ACC112 (cell line): ENCODE measurements around the gene AARSD1.
"Not testable (repeated sequence)": the region's sequence is repeated elsewhere in the genome, so short reads cannot be mapped to it uniquely, and the experiment has no call there.

Experiments used
- H2AFZ ChIP-seq: fragments of 200-600 bp; sonication (generic); one replicate; pipeline ENCODE4 v1.6.0; 2017; ENCODE audit warnings: antibody characterized with exemption, low read length; ENCODE audit not compliant: unreplicated experiment
- H3K27ac ChIP-seq: fragments of 200-600 bp; sonication (generic); 2 replicates; pipeline ENCODE4 v1.5.1; 2014; ENCODE audit warnings: low read depth, mild to moderate bottlenecking, antibody characterized with exemption, low read length, moderate library complexity
- H3K27me3 ChIP-seq: fragments of 200-600 bp; sonication (generic); 2 replicates; pipeline ENCODE4 v1.6.1; 2014; ENCODE audit warnings: mild to moderate bottlenecking, antibody characterized with exemption, low read length, moderate library complexity, mixed read lengths; ENCODE audit not compliant: insufficient read depth
- H3K36me3 ChIP-seq: fragments of 200-600 bp; sonication (generic); 2 replicates; pipeline ENCODE4 v1.6.1; 2016; ENCODE audit warnings: mild to moderate bottlenecking, antibody characterized with exemption, low read length, moderate library complexity, mixed read lengths; ENCODE audit not compliant: insufficient read depth
- H3K4me1 ChIP-seq: fragments of 200-600 bp; sonication (generic); one replicate; pipeline ENCODE4 v1.6.1; 2016; ENCODE audit warnings: low read length, mixed read lengths; ENCODE audit not compliant: insufficient read depth, unreplicated experiment, control insufficient read depth
- H3K4me3 ChIP-seq: fragments of 200-600 bp; sonication (generic); 2 replicates; pipeline ENCODE4 v1.5.1; 2014; ENCODE audit warnings: mild to moderate bottlenecking, low read depth, low read length
- H3K79me2 ChIP-seq: fragments of 200-600 bp; sonication (generic); one replicate; pipeline ENCODE4 v1.6.0; 2016; ENCODE audit warnings: low read length; ENCODE audit not compliant: control insufficient read depth, unreplicated experiment, insufficient read depth

AARSD1 gene

GRCh38 chr17:42980766-42981397 is 16.6 kb upstream of the AARSD1 start:
- H3K79me2 ChIP-seq: peaks cover 26% of the 10 kb centered on the region
- H3K4me3 ChIP-seq: peak overlapping the region; percentile 100
- peak overlapping the region; percentile 86 for H2AFZ ChIP-seq
- peak overlapping the region; percentile 61 for H3K27ac ChIP-seq
- peaks cover 16% of the 10 kb centered on the region for H3K4me1 ChIP-seq
- H3K27me3 ChIP-seq: no peaks in the 10 kb centered on the region
- no peaks in the 10 kb centered on the region for H3K36me3 ChIP-seq

- Histone ChIP-seq H3K27me3 (no peaks in the 10 kb centered on the region), H3K4me3 (peak within 1 kb of the TSS; percentile 100), H2AFZ (peak within 1 kb of the TSS; percentile 86), H3K27ac (peak within 1 kb of the TSS; percentile 61), H3K4me1 (peaks cover 15% of the 10 kb centered on the region), H3K79me2 (peaks cover 22% of the 10 kb centered on the region), H3K36me3 (no peaks in the 10 kb centered on the region)
Observed at GRCh38 chr17:42980274-42980765, 16.1 kb upstream of the AARSD1 start, which contains the start of gene RUNDC1. Gene RUNDC1, plus strand, starts transcription at chr17:42980565. Its CDS starts 12 bp downstream, at chr17:42980577.

GRCh38 chr17:42979511-42980273 is 15.4 kb upstream of the AARSD1 start, which contains the start of gene PTGES3L:
Gene PTGES3L, minus strand, starts transcription at chr17:42980080. Its CDS starts 27 bp downstream, at chr17:42980053.
- peak within 1 kb of the TSS; percentile 100 for H3K4me3 ChIP-seq
- no peaks in the 10 kb centered on the region for H3K27me3 ChIP-seq
- peaks cover 12% of the 10 kb centered on the region for H3K4me1 ChIP-seq
- peaks cover 22% of the 10 kb centered on the region for H3K79me2 ChIP-seq
- H3K36me3 ChIP-seq: no peaks in the 10 kb centered on the region
- H2AFZ ChIP-seq: peak within 1 kb of the TSS; percentile 86
- peak within 1 kb of the TSS; percentile 61 for H3K27ac ChIP-seq

DNA sequence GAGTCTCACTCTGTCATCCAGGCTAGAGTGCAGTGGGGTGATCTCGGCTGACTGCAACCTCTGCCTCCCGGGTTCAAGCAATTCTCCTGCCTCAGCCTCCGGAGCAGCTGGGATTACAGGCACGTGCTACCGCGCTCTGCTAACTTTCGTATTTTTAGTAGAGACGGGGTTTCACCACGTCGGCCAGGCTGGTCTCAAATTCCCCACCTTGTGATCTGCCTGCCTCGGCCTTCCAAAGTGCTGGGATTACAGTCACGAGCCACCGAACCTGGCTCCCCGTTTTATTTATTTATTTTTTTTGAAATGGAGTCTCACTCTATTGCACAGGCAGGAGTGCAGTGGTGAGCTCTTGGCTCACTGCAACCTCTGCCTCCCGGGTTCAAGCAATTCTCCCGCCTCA is 11.4 kb upstream of the AARSD1 start:
- H2AFZ ChIP-seq, H3K36me3 ChIP-seq, H3K27ac ChIP-seq, H3K4me3 ChIP-seq, H3K4me1 ChIP-seq, H3K79me2 ChIP-seq, H3K27me3 ChIP-seq: not testable (repeated sequence)

- H2AFZ ChIP-seq: no peak overlapping the region
- no peak overlapping the region for H3K27ac ChIP-seq
- peaks cover 8% of the 10 kb centered on the region for H3K4me1 ChIP-seq
- H3K36me3 ChIP-seq: no peaks in the 10 kb centered on the region
- H3K79me2 ChIP-seq: no peaks in the 10 kb centered on the region
- no peak overlapping the region for H3K4me3 ChIP-seq
- H3K27me3 ChIP-seq: no peaks in the 10 kb centered on the region
Observed at GRCh38 chr17:42975265-42975664, 11.0 kb upstream of the AARSD1 start.

GRCh38 chr17:42973323-42973722 is 9.1 kb upstream of the AARSD1 start:
- not testable (repeated sequence) for H3K27me3 ChIP-seq, H3K79me2 ChIP-seq, H3K36me3 ChIP-seq, H2AFZ ChIP-seq, H3K27ac ChIP-seq, H3K4me3 ChIP-seq, H3K4me1 ChIP-seq

- no peaks in the 10 kb centered on the region for H3K36me3 ChIP-seq
- no peaks in the 10 kb centered on the region for H3K79me2 ChIP-seq
Observed at GRCh38 chr17:42971589-42971988, 7.3 kb upstream of the AARSD1 start.

GRCh38 chr17:42969001-42969581 is 4.8 kb upstream of the AARSD1 start:
- Histone ChIP-seq H3K27me3 (no peaks in the 10 kb centered on the region), H2AFZ (no peak overlapping the region), H3K4me1 (no peaks in the 10 kb centered on the region), H3K36me3 (no peaks in the 10 kb centered on the region), H3K79me2 (peaks cover 3% of the 10 kb centered on the region), H3K27ac (no peak overlapping the region), H3K4me3 (no peak overlapping the region)

More at GRCh38 chr17:42971589-42971988, 7.3 kb upstream of the AARSD1 start:
- Histone ChIP-seq H3K27me3 (no peaks in the 10 kb centered on the region), H2AFZ (no peak overlapping the region), H3K4me1 (no peaks in the 10 kb centered on the region), H3K4me3 (no peak overlapping the region), H3K27ac (no peak overlapping the region)

- Histone ChIP-seq H3K4me3 (no peak overlapping the region), H3K4me1 (peaks cover 4% of the 10 kb centered on the region)
Observed at GRCh38 chr17:42967925-42968324, 3.7 kb upstream of the AARSD1 start.

DNA sequence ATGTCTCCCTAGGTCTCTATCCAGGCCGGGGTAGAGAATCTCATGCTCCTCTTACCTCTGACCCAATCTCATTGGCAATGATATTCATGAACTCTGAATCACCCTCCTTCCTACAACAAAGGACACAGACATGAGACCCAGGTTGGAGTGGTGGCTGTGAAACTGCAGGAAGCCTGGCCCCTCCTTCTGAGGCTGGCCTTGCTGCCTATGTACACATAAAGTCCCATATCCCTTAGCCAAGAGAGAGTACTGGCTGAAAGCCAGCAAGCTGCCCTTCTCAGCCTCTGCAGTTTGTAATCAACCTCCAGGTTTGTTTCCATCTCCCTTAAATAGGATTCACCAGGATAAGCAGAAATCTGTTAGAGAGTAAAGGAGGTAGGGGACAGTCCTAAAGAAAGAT is 10.6 kb downstream of the AARSD1 start:
- no peaks in the 10 kb centered on the region for H3K27me3 ChIP-seq
- H3K36me3 ChIP-seq: peaks cover 18% of the 10 kb centered on the region; the same call in 1 of the 2 replicates
- no peak overlapping the region for H2AFZ ChIP-seq
- H3K4me1 ChIP-seq: no peaks in the 10 kb centered on the region
- H3K79me2 ChIP-seq: no peaks in the 10 kb centered on the region
- H3K27ac ChIP-seq: no peak overlapping the region
- no peak overlapping the region for H3K4me3 ChIP-seq

More at GRCh38 chr17:42967925-42968324, 3.7 kb upstream of the AARSD1 start:
- no peaks in the 10 kb centered on the region for H3K36me3 ChIP-seq
- no peak overlapping the region for H2AFZ ChIP-seq
- H3K27me3 ChIP-seq: no peaks in the 10 kb centered on the region
- H3K27ac ChIP-seq: no peak overlapping the region
- peaks cover 14% of the 10 kb centered on the region for H3K79me2 ChIP-seq
